Daoy (cell line): ENCODE measurements around the gene CD6. TPM values are rescaled to one million over a fixed set of nuclear protein-coding genes. Genes with fewer than 3 reads are reported as not detected.

Source experiments
- DNase-seq: peaks from one replicate; pipeline ENCODE4 v3.0.0-alpha.2; 2015; ENCODE audit warnings: low read depth
- total RNA-seq: library from RNA; depleted of rRNA; stranded (reverse); fragments of >200 nt; shearing (Covaris generic); gene quantifications from 2 replicates; pipeline ENCODE4 v1.2.3, GENCODE V29; 2014

Gene CD6
- total RNA-seq, 1 experiment from 2014 or later: 0.46 TPM

DNA sequence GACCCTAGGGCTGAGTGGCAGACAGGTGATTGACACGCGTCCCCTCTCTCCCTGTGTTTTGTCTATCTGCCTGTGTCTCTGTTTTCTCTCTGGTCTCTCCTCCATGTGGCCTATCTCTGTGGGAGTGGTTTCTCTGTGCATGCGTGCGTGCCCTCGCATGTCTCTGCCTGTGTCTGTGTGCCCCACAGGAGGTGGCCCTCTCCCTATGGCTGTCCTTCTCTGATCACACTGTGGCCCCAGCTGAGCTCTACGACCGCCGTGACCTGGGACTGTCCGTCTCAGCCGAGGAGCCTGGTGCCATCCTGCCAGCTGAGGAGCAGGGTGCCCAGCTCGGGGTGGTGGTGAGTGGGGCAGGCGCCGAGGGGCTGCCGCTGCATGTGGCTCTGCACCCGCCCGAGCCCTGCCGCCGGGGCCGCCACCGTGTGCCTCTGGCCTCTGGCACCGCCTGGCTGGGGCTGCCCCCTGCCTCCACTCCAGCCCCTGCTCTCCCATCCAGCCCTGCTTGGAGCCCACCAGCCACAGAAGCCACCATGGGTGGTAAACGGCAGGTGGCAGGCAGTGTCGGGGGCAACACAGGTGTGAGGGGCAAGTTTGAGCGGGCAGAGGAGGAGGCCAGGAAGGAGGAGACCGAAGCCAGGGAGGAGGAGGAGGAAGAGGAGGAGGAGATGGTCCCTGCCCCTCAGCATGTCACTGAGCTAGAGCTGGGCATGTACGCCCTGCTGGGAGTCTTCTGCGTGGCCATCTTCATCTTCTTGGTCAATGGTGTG lies 35.6 kb upstream of the CD6 start:
- DNase-seq: no peak

DNA sequence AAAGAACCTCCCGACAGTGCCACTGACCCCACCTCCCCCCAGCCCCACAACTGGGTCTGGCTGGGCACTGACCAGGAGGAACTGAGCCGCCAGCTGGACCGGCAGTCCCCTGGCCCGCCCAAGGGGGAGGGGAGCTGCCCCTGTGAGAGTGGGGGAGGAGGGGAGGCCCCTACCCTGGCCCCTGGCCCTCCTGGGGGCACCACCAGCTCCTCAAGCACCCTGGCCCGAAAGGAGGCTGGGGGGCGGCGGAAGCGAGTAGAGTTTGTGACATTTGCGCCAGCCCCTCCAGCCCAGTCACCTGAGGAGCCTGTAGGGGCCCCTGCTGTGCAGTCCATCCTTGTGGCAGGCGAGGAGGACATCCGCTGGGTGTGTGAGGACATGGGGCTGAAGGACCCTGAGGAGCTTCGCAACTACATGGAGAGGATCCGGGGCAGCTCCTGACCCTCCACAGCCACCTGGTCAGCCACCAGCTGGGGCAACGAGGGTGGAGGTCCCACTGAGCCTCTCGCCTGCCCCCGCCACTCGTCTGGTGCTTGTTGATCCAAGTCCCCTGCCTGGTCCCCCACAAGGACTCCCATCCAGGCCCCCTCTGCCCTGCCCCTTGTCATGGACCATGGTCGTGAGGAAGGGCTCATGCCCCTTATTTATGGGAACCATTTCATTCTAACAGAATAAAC lies 34.9 kb upstream of the CD6 start:
- no peak for DNase-seq

DNA sequence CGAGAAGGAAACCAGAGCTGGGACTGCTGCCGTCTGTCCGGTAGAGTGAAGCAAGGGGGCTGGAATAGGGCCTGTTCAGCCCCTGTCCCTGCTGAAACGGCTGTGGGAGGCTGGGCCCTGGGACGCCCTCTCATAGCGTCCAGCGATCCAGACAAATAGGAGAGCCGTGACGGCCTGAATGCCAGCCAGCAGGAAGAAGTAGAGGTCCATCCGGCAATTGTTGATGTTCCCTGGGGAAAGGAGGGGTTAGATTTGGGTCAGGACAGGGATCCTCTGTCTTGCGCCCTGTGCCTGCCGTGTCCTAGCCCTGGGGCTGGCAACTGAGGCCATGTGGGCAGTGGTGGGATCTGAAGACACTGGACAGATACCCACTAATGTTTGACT lies 34.3 kb upstream of the CD6 start:
- no peak for DNase-seq

DNA sequence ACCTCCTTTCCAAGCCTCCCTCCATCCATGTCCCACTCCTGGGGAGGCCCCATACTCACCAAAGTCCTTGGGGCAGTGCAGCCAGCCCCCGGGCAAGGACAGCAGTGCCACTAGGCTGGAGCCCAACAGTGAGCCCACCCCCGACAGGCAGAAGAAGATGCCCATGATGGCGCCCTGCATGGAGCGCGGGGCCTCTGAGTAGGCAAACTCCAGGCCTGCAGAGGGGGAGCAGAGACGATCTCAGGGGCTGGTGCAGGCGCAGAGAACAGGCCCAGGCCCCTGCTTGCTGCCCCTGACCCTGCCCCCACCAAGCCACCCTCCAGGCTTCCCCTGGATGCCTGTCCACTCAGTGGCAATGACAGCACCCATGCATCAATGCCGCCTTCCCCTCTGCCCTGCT lies 33.7 kb upstream of the CD6 start:
- DNase-seq: no peak

DNA sequence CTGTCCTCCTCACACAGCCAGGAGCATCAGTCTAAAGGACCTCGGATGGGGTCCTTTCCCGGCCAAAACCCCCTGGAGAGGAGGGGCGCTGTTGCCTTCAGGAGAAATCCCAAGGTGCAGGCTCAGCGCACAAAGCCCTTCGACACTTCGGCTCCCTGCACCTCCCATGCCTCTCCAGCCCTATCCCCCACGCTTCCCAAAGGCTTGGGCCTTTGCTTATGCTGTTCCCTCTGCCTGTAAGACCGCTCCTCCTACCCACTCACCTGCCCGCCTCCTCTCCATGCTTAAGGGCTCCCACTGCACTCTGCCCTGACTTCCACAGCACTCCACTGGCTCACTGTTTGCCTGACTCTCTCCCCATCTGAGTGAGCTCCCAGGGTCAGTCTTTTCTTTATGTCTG lies 33.0 kb upstream of the CD6 start:
- DNase-seq: no peak

DNA sequence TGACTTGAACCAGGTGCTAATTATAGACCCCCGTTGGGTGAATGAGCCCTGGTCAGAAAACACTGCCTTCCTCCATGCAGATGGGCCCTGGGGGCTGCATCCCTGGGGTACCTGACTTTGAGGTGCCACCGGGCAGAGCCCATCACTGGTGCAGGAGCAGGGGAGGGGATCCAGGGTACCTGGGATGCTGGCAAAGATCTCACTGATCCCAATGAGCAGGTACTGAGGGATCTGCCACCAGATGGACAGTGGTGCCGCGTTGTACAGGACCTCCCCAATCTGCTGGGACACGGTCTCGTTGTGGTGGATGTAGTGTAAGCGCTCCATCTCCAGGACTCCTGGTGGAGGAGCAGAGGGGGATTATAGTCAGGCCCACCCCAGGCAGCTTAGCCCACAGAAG lies 32.2 kb upstream of the CD6 start:
- DNase-seq: no peak

DNA sequence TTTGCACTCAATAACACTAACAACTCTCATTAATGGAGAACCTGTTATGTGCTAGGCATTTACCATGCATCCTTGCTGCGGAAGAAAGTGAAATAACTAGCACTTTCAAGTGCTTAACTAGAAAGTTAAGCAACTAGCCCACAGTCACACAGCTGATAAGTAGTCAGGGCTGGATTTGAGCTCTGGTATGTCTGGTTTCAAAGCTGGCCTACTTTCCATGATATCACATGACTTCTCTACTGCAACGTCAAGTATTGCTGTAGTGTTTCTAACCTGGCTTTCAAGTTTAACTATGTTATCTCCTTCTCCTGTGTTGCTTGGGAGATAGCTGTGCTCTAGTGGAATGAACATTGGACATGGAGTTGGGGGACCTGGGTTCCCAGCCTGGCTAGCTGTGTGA lies 31.6 kb upstream of the CD6 start:
- no peak for DNase-seq

- DNase-seq: no peak
Measured at GRCh38 chr11:60941371-60942119, 29.9 kb upstream of the CD6 start.

- no peak for DNase-seq
Measured at GRCh38 chr11:60942219-60942618, 29.3 kb upstream of the CD6 start.

DNA sequence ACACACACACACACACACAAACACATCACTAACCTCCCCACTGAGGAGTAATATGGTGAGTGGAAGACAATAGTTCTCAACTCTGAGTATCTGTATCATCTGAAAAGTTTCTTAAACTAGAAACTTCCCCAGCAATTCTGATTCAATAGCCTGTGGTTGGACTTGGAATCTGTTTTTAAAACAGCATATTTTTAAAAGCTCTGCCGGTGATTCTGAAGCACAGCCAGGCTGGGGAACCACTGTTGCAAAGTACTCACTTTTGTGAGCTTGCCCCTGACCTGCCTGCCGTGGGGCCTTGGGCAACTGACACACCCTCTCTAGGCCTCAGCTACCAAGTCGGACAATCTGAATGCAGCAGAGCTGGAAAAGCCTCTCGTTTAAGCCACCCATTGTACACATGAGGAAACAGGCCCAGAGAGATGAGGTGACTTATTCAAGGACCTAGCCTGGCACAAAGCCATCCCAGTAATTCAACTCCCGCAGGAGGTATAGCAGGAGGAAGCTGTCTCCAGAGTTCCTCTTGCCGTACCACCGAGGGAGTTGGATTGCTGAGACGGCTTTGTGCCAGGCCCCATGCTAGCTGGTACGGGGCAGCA lies 28.4 kb upstream of the CD6 start:
- peak; percentile 42 for DNase-seq

DNA sequence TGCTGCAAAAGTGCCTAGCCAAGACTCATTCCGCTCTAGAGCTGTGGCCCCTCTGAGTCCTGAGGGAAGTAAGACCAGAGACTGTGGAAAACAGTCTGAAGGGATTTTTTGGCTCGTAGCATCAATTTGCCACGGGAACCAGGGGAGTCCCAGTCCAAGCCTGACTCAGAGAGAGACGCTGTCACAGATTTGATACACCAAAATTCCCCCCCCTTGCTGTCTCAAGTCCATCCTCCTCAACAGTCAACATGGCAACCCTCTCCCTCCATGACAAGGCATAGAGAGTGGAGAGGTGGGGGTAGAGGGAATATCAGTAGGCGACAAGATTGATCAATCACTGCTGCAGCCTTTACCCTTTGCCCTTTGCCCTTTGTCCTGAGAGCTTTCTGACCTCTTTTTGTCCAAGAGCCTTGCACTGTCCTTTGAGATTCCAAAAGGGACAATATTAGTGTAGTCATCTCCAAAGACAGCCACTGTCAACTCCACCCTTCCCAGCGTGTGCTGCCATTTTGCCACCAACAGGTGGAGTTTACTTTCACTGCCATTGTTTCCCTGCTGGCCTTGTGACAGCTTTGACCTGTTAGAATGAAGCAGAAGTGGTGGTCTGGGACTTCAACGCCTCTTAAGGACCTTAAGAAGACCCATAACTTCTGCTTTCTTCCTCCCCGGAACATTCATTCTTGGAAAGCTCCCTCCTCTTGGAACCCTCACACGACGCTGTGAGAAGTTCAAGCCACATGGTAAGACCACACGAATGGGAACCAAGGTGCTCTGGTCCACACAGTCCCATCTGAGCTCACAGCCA lies 26.8 kb upstream of the CD6 start:
- DNase-seq: no peak

DNA sequence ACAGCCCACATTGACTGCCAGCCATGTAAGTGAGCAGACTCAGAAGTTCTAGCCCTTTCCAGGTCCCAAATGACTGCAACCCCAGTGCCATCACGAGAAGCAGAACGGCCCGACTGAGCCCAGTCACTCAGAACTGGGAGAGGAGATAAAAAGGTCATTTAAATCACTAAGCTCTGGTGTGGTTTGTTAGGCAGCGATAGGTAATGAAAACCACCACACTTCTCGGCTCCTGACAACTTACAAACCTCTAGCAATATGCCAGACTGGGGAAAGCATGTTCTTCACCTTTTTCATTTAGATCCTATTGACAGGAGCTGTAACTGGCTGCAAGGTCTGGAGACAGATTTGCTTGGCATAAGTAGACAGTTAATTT lies 26.2 kb upstream of the CD6 start:
- DNase-seq: no peak

GRCh38 chr11:60946601-60947264 lies 24.7 kb upstream of the CD6 start:
- DNase-seq: no peak

GRCh38 chr11:60947700-60948099 lies 23.8 kb upstream of the CD6 start:
- DNase-seq: no peak

DNA sequence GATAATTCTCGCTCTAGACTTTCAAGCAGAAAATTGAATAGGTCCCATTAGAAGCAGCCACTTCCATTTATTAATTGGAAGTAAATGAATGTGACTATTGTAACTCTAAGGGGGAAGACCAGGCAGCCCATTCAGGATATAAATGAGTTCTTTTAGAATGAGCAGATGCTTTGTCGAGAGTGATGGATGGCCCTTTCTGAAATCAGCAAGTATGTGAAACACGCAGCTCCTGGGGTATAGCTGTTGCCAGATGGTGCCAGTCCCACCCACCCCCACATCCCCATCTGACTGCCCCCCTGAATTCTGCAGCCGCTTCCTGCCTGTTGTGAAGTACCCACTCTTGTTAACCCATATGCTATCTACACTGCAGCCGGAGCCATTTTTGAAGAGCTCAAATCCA lies 23.2 kb upstream of the CD6 start:
- no peak for DNase-seq

DNA sequence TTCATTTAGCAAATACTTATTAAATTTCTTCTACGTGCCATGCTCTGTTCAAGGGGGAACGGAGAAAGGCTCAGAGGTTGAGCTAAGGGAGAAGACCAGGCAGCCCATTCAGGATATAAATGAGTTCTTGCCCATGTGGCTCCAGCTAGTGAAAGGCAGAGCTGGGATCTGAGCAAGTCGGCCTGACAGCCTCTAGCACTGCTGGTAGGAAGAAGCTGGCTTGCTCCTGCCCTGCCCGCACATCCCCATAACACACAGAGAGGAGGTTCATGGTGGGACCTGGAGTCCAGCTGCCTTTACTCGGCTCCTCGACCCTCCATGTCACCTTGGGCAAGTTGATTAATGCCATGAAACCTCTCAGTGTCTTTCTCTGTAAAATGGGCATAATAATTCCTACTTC lies 21.5 kb upstream of the CD6 start:
- no peak for DNase-seq

DNA sequence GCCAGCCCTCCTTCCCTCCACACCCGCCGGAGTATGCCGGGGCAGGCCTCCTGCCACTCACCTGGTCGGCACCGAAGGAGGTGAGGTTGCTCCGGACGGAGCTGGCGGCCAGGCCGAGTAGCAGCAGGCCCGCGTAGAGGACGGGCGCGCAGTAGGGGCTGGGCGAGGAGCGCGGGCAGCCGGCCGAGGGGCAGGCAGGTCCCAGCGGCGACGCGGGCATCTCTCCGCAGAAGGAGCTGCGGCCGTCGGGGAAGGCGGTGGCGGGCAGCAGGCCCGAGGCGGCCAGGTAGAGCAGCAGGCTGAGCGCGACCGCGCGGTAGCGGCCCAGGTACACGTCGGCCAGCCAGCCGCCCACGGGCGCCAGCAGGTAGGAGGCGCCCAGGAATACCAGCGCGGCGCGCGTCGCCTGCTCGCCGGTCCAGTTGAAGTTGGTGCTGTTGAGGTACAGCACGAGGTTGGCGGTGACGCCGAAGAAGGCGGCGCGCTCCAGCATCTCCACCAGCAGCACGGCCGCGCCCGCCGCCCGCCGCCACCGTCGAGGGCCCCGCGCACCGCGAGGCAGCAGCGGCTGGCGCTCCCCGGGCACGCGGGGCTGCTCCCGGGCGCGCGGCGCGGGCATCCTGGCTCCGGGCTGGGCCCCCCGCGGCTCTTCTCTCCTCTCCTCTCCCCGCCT lies 20.4 kb upstream of the CD6 start:
- DNase-seq: no peak

GRCh38 chr11:60951606-60951903 lies 19.9 kb upstream of the CD6 start:
- DNase-seq: no peak

DNA sequence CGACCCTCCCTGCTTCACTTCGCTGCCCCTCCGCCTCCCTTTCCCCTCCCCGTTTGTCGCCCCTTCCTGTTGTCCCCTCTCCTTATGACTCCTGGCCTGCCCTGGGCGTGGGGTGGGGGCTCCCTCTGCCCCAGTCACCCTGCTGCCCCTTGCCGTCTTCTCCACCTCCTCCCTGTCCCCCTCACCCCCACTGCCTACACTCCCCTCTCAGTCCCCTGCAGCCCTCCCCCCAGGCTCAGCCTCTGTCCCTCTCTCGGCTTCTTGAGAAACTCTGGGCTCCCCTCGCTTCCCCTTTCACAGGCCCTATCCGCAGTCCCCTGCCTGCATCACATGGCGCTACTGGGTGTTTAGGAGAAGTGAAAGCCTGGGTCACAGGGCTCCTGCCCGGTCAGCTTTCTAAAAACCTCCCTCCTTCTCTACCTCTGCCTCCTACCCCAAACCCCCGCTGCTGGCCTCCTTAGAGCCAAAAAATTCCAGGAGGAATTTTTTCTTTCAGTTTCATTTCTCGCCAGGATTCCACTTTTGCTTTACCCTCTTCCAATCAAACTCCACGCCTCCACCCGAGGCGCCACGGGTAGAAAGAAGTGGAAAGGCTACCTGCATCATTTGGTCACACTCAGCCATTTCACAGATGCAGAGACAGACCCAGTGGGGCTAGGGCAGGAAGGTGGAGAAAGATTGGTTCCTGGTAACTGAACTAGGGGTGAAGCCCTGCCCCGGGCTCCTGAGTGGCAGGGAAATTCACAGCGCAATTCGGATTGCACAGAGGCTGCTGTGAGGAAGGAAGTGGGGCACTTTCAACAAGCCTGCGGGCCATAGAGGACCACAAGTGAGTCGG lies 19.4 kb upstream of the CD6 start, which contains the start of gene SLC15A3:
Gene SLC15A3 (minus strand): TSS at position 273 of the 838 bp plus-strand sequence. CDS start 625 bp downstream, outside the sequence.
- DNase-seq: peak; percentile 51

DNA sequence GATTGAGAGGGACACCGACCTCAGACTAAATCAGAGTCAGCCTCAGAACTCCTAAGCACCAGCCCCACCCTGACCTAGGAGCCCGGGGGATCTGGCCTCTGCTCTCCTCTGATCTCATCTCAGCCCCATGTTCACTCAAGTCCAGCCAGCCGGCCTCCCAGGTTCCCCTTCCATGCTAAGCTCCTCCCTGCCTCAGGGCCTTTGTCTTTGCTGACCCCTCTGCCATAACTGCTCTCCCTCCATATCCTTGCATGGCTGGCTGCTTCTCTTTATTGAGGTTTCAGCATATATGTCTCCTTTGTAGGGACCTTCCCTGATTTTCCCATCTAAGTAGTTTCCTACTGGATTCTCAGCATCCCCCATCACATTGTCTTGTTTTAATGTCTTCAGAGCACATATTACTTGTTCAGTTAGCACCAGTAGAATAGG lies 18.7 kb upstream of the CD6 start:
- DNase-seq: no peak
